8988T (cell line): ENCODE results near the gene PTPRM.

Source experiments
- DNase-seq: peaks from one replicate; pipeline ENCODE4 v3.0.0; 2011

The PTPRM gene

GRCh38 chr18:7601246-7601615 is 34.1 kb downstream of the PTPRM start:
- DNase-seq = no peak

- DNase-seq = no peak
Measured at GRCh38 chr18:7601936-7602335, 34.8 kb downstream of the PTPRM start.

GRCh38 chr18:7603259-7604000 is 36.3 kb downstream of the PTPRM start:
- DNase-seq = no peak

- DNase-seq = no peak
Measured at GRCh38 chr18:7604361-7604760, 37.2 kb downstream of the PTPRM start.

- DNase-seq = no peak
Measured at GRCh38 chr18:7605705-7606104, 38.6 kb downstream of the PTPRM start.

GRCh38 chr18:7607540-7608173 is 40.5 kb downstream of the PTPRM start:
- no peak for DNase-seq

- DNase-seq = no peak
Measured at GRCh38 chr18:7608174-7608550, 41.0 kb downstream of the PTPRM start.

- DNase-seq = no peak
Measured at GRCh38 chr18:7608781-7609201, 41.7 kb downstream of the PTPRM start.

- DNase-seq = no peak
Measured at GRCh38 chr18:7609617-7610016, 42.5 kb downstream of the PTPRM start.

GRCh38 chr18:7614042-7614441 is 46.9 kb downstream of the PTPRM start:
- no peak for DNase-seq

- DNase-seq = no peak
Measured at GRCh38 chr18:7615840-7616239, 48.7 kb downstream of the PTPRM start.

- DNase-seq = no peak
Measured at GRCh38 chr18:7616661-7617060, 49.5 kb downstream of the PTPRM start.

- no peak for DNase-seq
Measured at GRCh38 chr18:7617738-7618422, 50.8 kb downstream of the PTPRM start.

- DNase-seq = no peak
Measured at GRCh38 chr18:7618891-7619442, 51.9 kb downstream of the PTPRM start.

- DNase-seq = no peak
Measured at GRCh38 chr18:7619676-7620075, 52.6 kb downstream of the PTPRM start.

- no peak for DNase-seq
Measured at GRCh38 chr18:7622721-7623120, 55.6 kb downstream of the PTPRM start.

- no peak for DNase-seq
Measured at GRCh38 chr18:7623681-7624080, 56.6 kb downstream of the PTPRM start.

GRCh38 chr18:7624697-7625096 is 57.6 kb downstream of the PTPRM start:
- no peak for DNase-seq

- no peak for DNase-seq
Measured at GRCh38 chr18:7626175-7626921, 59.2 kb downstream of the PTPRM start.

- peak; percentile 60 for DNase-seq
Measured at GRCh38 chr18:7626922-7627440, 59.9 kb downstream of the PTPRM start.

- DNase-seq = no peak
Measured at GRCh38 chr18:7629416-7629815, 62.3 kb downstream of the PTPRM start.

GRCh38 chr18:7630731-7631442 is 63.8 kb downstream of the PTPRM start:
- no peak for DNase-seq
